ENCODE measurements around the gene CEP85. TPM values are rescaled to one million over a fixed set of nuclear protein-coding genes. Genes with fewer than 3 reads are reported as not detected.

The CEP85 gene
- total RNA-seq, 2 experiments from 2014 or later, result 42.0 to 56.3 TPM

DNA sequence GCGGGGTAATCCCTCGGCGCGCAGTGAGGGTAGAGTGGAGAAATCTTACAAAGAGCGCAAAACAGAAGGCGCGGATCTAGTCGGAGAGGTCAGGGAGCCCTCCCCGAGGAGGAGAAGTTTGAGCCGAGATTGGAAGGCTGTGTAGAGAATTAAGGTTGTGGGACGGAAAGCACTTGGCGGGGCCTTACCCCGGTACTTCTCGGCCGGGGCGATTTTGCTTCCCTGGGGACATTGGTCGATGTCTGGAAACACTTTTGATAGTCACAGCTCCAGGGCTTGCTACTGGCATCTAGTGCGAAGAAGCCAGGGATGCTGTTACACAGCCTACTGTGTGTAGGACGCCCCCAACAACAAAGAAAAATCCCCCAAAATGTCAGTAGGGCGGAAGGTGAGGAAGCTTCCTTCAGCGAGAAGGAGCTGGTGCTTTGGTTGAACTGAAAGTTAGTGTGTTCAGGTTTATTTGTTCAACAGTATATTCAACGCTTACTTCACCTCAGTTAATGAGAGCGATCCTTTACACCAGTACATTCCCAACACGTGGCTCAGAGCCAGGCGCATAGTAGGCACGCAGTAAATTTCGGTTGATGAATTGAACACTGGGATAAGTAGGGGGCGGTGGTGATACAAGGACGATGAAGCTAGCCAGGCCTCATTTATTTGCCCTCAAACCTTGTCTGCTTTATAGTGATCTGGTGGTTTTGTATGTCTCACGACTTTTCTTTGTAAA lies 807 bp downstream of the CEP85 start:
- peak overlapping the region; percentile 96 for H3K4me3 Mint-ChIP-seq
- H3K27ac Mint-ChIP-seq, result peak overlapping the region; percentile 88
- CTCF ChIA-PET, result interaction anchor here (0.6 to 4.7 kb wide), 62 partner anchors 8 to 339 kb away, joined by 3 to 105 read pairs (median 6); partner anchors contain the start of genes C1orf232, CATSPER4, CD52 and CNKSR1
- DNase-seq (peak; percentile 48), ATAC-seq (no peak)
- no peaks in the 10 kb centered on the region for H3K9me3 Mint-ChIP-seq (ENCODE audit: low read depth)
- H3K36me3 Mint-ChIP-seq, result peaks cover 26% of the 10 kb centered on the region
- no peaks in the 10 kb centered on the region for H3K27me3 Mint-ChIP-seq
- peaks cover 39% of the 10 kb centered on the region for H3K4me1 Mint-ChIP-seq

DNA sequence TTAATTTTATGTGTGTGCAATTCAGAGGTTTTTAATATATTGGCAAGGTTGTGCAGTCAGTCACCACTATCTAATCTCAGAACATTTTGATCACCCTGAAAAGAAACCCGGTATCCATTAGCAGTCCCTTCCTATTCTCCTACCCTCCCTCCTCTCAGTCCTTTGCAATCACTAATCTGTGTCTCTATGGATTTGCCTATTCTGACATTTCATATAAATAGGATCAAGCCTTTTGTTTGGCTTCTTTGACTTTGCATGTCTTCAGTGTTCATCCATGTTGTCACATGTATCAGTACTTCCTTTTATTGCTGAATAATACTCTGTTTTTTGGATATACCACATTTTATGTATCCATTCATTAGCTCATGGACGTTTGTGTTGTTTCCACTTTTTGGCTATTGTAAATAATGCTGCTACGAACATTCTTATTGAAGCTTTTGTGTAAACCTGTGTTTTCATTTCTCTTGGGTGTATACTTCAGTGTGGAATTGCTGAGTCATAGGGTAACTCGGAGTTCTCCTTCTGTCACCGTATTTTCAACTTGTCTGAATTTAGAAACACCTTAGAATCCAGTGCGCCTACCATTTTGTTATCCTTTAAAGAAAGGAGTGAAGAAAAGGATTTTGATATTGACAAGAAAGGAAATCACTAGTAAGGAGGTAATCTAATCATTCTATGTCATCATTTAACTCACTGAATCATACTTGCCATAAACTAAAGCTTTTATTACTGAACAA lies 3.4 kb downstream of the CEP85 start:
- peaks cover 39% of the 10 kb centered on the region for H3K4me1 Mint-ChIP-seq
- CTCF ChIA-PET, result interaction anchor here (0.7 to 1.5 kb wide), 3 partner anchors 21 to 68 kb away, joined by 3 to 6 read pairs (median 3); partner anchors contain the start of gene ZNF593
- ATAC-seq (no peak), DNase-seq (no peak)
- H3K4me3 Mint-ChIP-seq, result peak overlapping the region; percentile 14
- no peaks in the 10 kb centered on the region for H3K27me3 Mint-ChIP-seq
- H3K27ac Mint-ChIP-seq, result peak overlapping the region; percentile 42
- no peaks in the 10 kb centered on the region for H3K9me3 Mint-ChIP-seq (ENCODE audit: low read depth)
- peaks cover 35% of the 10 kb centered on the region for H3K36me3 Mint-ChIP-seq

DNA sequence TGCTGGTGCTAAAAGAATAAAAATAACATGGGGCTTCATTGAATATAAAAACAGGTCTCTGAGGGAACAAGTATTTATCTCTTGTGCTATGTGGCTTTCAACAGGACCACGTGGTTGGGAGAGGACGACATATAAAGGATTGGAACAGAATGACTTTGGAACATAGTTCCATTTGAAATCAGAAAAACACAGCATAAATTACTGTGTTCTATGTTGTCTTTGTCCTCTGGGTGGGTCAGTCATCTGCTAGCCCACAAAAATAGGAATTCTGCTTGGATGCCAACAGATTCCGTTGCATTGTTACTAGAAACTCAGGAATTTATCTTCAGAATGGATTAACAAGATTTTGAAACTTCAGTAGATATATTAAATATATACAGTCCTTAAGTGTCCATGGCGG lies 5.9 kb downstream of the CEP85 start:
- Mint-ChIP-seq H3K9me3 (ENCODE audit: low read depth) (no peaks in the 10 kb centered on the region), H3K27ac (no peak overlapping the region), H3K36me3 (peaks cover 55% of the 10 kb centered on the region), H3K4me1 (peaks cover 34% of the 10 kb centered on the region), H3K27me3 (no peaks in the 10 kb centered on the region), H3K4me3 (no peak overlapping the region)
- DNase-seq (no peak), ATAC-seq (no peak)
- CTCF ChIA-PET, result no interaction called here

DNA sequence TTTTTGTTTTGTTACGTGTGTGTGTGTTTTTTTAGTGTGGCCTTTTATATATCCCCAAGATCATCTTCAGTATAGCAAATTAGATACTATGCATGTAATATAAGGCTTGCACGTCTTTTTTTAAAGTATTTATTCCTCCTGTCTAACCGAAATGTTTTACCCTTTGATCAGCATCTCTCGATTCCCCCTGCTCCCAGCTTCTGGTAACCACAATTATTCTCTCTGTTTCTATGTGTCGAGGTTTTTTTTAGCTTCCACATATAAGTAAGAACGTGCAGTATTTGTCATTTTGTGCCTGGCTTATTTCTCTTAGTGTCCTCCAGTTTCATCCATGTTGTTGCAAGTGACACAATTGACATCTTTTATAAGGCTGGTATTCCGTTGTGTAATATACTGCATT lies 18.7 kb downstream of the CEP85 start:
- Mint-ChIP-seq H3K4me3 (no peak overlapping the region), H3K27ac (no peak overlapping the region), H3K4me1 (peaks cover 10% of the 10 kb centered on the region), H3K27me3 (no peaks in the 10 kb centered on the region), H3K36me3 (peaks cover 37% of the 10 kb centered on the region), H3K9me3 (ENCODE audit: low read depth) (no peaks in the 10 kb centered on the region)
- ATAC-seq (no peak), DNase-seq (no peak)
- CTCF ChIA-PET, result interaction anchor here (0.9 kb wide), 1 partner anchor 111 kb away, joined by 3 read pairs; no protein-coding TSS in a partner anchor

DNA sequence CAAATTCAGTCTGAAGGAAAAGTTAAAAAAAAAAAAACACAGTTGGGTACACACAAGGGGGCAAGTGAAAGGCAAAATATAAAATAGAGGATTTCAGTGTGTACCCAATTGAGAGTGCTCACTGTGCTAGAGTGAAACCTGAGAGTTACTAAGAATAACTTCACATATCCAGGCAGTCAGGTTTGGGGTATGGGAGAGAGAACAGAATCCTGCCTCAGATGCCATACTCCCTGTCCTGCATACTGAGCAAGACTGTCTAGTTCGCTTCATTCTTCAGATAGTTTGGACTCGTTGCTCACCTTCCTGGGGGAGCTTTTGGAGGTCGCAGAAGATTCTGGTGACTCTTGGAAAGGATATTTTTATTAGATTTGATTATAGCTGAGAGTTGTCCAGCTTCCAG lies 20.4 kb downstream of the CEP85 start:
- CTCF ChIA-PET, result interaction anchor here (0.9 to 1.5 kb wide), 4 partner anchors 20 to 93 kb away, joined by 3 to 6 read pairs (median 3); partner anchors contain the start of genes CEP85 and ZNF593
- Mint-ChIP-seq H3K27me3 (no peaks in the 10 kb centered on the region), H3K4me3 (no peak overlapping the region), H3K36me3 (peaks cover 47% of the 10 kb centered on the region), H3K4me1 (peaks cover 10% of the 10 kb centered on the region), H3K27ac (no peak overlapping the region), H3K9me3 (ENCODE audit: low read depth) (no peaks in the 10 kb centered on the region)
- DNase-seq (no peak), ATAC-seq (no peak)

DNA sequence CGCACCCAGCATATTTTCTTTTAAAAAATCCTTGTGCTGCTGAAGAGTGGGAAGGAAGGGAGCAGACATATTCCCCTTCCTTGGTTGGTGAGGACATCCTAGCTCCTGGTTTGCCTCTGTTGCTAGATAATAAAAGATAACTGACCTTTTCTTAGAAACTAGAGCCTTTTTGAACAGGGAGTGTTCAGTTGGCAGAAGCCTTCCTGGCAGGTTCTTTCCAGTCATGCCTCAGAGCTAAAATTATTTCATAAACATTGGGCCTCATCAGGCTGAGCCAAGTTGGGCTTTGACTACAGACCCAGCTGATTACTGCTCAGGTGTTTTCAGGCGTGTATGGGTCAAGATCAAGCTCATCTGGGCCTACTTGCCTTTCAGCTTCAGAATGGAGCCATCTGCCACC lies 23.2 kb downstream of the CEP85 start:
- ATAC-seq (no peak), DNase-seq (no peak)
- Mint-ChIP-seq H3K27ac (no peak overlapping the region), H3K4me1 (peaks cover 6% of the 10 kb centered on the region), H3K36me3 (peaks cover 58% of the 10 kb centered on the region), H3K4me3 (no peak overlapping the region), H3K9me3 (ENCODE audit: low read depth) (no peaks in the 10 kb centered on the region), H3K27me3 (no peaks in the 10 kb centered on the region)
- CTCF ChIA-PET, result interaction anchor here (1.3 to 1.5 kb wide), 2 partner anchors 18 to 87 kb away, joined by 3 read pairs; partner anchors contain the start of gene ZNF593

DNA sequence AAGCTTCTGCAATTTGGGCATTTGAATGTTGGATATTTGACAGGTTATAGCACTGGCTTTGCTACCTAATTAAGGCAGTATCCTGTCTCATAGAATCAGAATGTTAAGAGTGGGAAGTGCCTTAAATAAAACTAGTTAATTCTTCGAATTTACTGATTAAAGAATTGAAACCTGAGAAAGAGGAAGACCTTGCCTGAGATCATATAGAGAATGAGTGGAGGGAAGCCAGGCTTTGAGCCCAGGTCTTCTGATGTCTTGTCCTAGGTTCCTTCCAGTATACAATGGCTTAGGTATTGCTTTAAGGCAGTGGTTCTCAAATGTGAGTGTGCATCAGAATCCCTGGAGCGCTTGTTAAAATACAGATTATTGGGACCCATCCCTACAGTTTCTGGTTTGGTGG lies 25.0 kb downstream of the CEP85 start:
- CTCF ChIA-PET, result interaction anchor here (0.6 to 1.7 kb wide), 3 partner anchors 22 to 158 kb away, joined by 3 to 4 read pairs (median 3); no protein-coding TSS in a partner anchor
- no peak for ATAC-seq
- Mint-ChIP-seq H3K36me3 (peaks cover 65% of the 10 kb centered on the region), H3K4me1 (no peaks in the 10 kb centered on the region), H3K27ac (no peak overlapping the region), H3K9me3 (ENCODE audit: low read depth) (no peaks in the 10 kb centered on the region), H3K27me3 (no peaks in the 10 kb centered on the region), H3K4me3 (no peak overlapping the region)
- no peak for DNase-seq

DNA sequence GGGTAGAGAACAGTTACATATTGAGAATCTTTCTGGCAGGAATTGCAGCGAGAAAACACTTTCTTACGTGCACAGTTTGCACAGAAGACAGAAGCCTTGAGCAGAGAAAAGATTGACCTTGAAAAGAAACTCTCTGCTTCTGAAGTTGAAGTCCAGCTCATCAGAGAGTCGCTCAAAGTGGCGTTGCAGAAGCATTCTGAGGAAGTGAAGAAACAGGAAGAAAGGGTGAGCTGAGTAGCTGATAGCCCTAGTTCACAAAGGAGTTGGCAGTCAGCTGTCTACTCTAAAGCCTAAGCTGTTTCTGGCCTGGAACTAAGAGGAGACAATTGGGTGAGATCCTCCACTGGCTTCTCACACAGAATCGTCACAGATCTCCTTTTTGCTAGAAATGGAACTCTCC lies 25.6 kb downstream of the CEP85 start:
- H3K27ac Mint-ChIP-seq, result no peak overlapping the region
- H3K9me3 Mint-ChIP-seq (ENCODE audit: low read depth), result no peaks in the 10 kb centered on the region
- peaks cover 68% of the 10 kb centered on the region for H3K36me3 Mint-ChIP-seq
- CTCF ChIA-PET, result interaction anchor here (0.6 to 1.9 kb wide), 4 partner anchors 16 to 157 kb away, joined by 3 to 4 read pairs (median 4); no protein-coding TSS in a partner anchor
- no peak overlapping the region for H3K4me3 Mint-ChIP-seq
- H3K4me1 Mint-ChIP-seq, result no peaks in the 10 kb centered on the region
- DNase-seq (no peak), ATAC-seq (no peak)
- no peaks in the 10 kb centered on the region for H3K27me3 Mint-ChIP-seq

DNA sequence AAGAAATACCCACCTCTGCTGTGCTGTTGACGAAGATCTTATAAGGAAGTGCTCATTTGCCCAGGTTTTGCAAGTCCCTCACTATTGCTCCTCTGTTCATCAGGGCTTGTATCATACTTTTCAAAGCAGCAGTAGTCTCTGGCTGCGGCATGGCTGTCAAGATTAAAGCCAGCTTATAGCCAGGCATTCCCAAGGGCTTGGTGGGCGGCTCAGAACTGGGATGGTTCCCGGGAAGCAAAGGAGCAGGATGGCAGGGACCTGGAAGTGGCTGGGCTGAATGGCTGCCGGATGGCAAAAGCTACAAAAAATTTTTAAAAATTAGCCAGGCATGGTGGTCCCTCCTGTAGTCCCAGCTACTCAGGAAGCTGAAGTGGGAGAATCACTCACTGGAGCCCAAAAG lies 29.2 kb downstream of the CEP85 start:
- peaks cover 2% of the 10 kb centered on the region for H3K4me1 Mint-ChIP-seq
- ATAC-seq, result no peak
- peaks cover under 1% of the 10 kb centered on the region for H3K9me3 Mint-ChIP-seq (ENCODE audit: low read depth)
- H3K4me3 Mint-ChIP-seq, result no peak overlapping the region
- no peak overlapping the region for H3K27ac Mint-ChIP-seq
- H3K27me3 Mint-ChIP-seq, result no peaks in the 10 kb centered on the region
- no peak for DNase-seq
- CTCF ChIA-PET, result interaction anchor here (1.0 to 4.0 kb wide), 4 partner anchors 12 to 154 kb away, joined by 3 to 21 read pairs (median 4); no protein-coding TSS in a partner anchor
- peaks cover 74% of the 10 kb centered on the region for H3K36me3 Mint-ChIP-seq

DNA sequence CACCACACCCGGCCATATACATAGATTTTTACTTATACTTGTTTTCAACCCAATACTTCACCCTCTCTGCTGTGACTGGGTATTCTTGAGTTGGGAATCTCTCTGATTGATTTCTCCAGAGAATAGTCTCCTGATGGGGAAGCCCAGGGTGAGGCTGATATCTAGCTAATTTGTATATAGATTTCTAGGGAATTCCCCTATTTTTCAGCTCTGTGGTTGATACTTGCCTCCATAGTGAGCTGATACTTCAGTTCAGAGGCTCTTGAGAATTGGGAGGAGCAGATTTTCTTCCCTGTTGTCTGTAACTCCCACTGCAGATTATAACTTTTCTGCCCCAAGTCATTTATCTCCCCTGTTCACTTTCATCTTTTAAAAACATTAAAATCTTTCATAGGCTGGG lies 31.4 kb downstream of the CEP85 start:
- Mint-ChIP-seq H3K27ac (no peak overlapping the region), H3K27me3 (no peaks in the 10 kb centered on the region), H3K4me3 (no peak overlapping the region), H3K9me3 (ENCODE audit: low read depth) (peaks cover 8% of the 10 kb centered on the region), H3K4me1 (peaks cover 2% of the 10 kb centered on the region), H3K36me3 (peaks cover 78% of the 10 kb centered on the region)
- CTCF ChIA-PET, result interaction anchor here (1.4 to 4.0 kb wide), 3 partner anchors 10 to 32 kb away, joined by 5 to 21 read pairs (median 6); partner anchors contain the start of gene CEP85
- DNase-seq, result no peak
- ATAC-seq, result no peak

DNA sequence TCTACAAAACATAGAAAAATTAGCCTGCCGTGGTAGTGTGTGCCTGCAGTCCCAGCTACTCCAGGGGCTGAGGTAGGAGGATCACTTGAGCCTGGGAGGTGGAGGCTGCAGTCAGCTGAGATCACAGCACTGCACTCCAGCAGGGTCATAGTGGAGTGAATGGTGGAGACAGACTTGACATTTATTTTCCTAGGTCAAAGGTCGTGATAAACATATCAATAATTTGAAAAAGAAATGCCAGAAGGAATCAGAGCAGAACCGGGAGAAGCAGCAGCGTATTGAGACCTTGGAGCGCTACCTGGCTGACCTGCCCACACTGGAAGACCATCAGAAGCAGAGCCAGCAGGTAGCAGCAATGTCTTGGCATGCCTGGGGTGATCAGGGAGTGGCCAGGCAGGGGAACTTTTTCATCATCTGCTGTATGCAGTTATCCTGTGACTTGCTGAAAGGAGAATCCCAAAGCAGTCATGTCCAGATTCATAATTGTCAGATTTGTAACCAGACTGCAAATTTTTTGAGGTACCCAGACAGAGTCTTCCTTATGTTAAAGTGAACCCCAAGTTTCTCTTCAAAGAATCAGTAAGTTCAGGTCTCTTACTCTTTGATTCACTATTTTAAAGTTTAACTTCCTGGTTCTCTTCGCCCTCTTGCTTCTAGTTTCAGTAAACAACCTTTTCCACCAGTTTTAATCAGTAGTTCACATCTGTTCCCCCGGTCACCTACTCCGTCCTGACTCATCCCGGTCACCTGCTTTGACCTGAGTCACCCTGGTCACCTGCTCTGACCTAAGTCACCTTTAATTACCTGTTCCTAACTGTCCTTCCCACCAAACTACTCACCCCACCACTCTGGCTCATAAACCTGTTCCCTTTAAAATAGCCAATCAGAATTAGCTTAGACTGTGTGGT lies 34.5 kb downstream of the CEP85 start:
- Mint-ChIP-seq H3K4me1 (peaks cover 2% of the 10 kb centered on the region), H3K9me3 (ENCODE audit: low read depth) (peaks cover 8% of the 10 kb centered on the region), H3K4me3 (no peak overlapping the region), H3K27me3 (no peaks in the 10 kb centered on the region), H3K36me3 (peaks cover 76% of the 10 kb centered on the region), H3K27ac (no peak overlapping the region)
- no peak for ATAC-seq
- DNase-seq, result no peak
- CTCF ChIA-PET, result interaction anchor here (0.6 to 1.1 kb wide), 6 partner anchors 12 to 148 kb away, joined by 3 to 4 read pairs (median 3); partner anchors contain the start of gene CEP85

DNA sequence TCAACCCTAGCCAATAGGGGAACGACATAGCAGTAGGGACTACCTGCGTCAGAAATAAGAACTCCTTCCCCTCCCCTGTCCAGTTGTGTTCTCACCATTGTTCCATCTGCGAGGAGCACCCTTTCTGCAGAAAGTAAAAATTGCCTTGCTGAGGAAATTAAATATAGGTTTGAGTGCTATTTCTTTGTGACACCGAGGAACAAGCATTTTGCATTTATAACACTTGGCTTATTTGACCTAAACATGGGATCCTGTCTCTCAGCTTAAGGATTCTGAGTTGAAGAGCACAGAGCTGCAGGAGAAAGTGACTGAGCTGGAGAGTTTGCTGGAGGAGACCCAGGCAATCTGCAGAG lies 35.2 kb downstream of the CEP85 start:
- Mint-ChIP-seq H3K27me3 (no peaks in the 10 kb centered on the region), H3K27ac (no peak overlapping the region)
- ATAC-seq, result no peak

More for the DNA sequence above, 35.2 kb downstream of the CEP85 start:
- Mint-ChIP-seq H3K4me1 (peaks cover 4% of the 10 kb centered on the region), H3K9me3 (ENCODE audit: low read depth) (peaks cover 8% of the 10 kb centered on the region), H3K36me3 (peaks cover 71% of the 10 kb centered on the region), H3K4me3 (no peak overlapping the region)
- DNase-seq, result no peak
- CTCF ChIA-PET, result interaction anchor here (1.0 to 1.2 kb wide), 5 partner anchors 10 to 95 kb away, joined by 3 to 4 read pairs (median 3); no protein-coding TSS in a partner anchor

All from activated CD8-positive, alpha-beta memory T cell treated with anti-CD3 and anti-CD28 coated beads, Interleukin-2, amount 10 ng/mL, durations not matched to agents 7 days and 5 days (primary cell).